ENCODE measurements around the gene TSACC.
"Not testable (repeated sequence)": the region's sequence is repeated elsewhere in the genome, so short reads cannot be mapped to it uniquely, and the experiment has no call there.

- not testable (repeated sequence) for TF ChIP-seq POLR2A (IDR thresholded peaks at IDR 0.05; ENCODE audit: extremely low read depth, insufficient read length); MAX (IDR thresholded peaks at IDR 0.05; ENCODE audit: low read depth, low read length)
- TF ChIP-seq, protein P1, sequence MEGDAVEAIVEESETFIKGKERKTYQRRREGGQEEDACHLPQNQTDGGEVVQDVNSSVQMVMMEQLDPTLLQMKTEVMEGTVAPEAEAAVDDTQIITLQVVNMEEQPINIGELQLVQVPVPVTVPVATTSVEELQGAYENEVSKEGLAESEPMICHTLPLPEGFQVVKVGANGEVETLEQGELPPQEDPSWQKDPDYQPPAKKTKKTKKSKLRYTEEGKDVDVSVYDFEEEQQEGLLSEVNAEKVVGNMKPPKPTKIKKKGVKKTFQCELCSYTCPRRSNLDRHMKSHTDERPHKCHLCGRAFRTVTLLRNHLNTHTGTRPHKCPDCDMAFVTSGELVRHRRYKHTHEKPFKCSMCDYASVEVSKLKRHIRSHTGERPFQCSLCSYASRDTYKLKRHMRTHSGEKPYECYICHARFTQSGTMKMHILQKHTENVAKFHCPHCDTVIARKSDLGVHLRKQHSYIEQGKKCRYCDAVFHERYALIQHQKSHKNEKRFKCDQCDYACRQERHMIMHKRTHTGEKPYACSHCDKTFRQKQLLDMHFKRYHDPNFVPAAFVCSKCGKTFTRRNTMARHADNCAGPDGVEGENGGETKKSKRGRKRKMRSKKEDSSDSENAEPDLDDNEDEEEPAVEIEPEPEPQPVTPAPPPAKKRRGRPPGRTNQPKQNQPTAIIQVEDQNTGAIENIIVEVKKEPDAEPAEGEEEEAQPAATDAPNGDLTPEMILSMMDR (IDR thresholded peaks at IDR 0.05; ENCODE audit: low read depth, low read length), result not testable (repeated sequence)
Observed at GRCh38 chr1:156323179-156323578, 15.1 kb upstream of the TSACC start.
